Umbilical cord (tissue), 2 donors: ENCODE measurements around the gene TXLNB. TPM values are rescaled to one million over a fixed set of nuclear protein-coding genes. Genes with fewer than 3 reads are reported as not detected.
A peak's percentile ranks its signal among the peaks of the same experiment; 100 is the strongest.

Experiments used
- DNase-seq: peaks from one replicate; pipeline ENCODE4 v3.0.0-alpha.2; 2015; ENCODE audit warnings: low spot score
- total RNA-seq: library from RNA; depleted of rRNA; stranded (reverse); fragments of >200 nt; gene quantifications from one replicate; pipeline ENCODE4 v1.2.3, GENCODE V29; 2014; ENCODE audit warnings: low replicate concordance; ENCODE audit not compliant: insufficient read depth

TXLNB gene
- 3.9 TPM for total RNA-seq

DNA sequence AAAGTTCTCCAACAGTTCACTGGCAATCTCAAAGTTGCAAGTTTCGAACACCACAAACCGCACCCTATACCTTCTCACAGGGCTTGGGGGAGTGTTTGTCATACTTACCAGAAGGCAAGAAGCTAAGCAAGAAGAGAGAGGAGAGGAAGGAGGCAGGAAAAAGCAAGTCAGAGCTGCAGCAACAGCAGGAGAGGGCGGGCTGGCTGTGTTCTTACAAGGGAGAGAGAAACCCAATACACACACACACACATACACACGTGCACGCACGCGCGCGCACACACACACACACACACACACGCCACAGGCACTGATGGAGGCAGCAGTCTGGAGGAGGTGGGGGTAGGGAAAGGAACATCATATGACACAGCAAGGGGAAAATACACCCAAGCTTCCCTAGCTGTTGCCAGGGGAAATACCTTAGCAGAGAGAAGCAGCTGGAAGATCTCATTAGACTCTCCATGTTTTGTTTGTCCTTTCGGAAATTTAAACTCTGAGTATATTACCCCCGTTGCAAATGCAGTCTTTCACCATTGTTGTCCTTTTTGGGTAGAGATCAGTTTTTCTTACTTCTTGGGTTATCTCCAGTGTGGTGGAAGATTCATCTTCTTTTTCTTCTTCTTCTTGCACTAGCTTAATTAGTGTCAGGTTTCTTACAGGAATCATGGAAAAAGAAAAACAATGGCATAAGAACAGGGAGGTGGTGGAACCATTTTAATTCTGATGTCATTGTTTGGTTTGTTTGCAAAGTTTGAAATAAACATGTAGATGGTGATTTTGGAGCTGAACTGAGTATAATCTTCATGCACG is at the start of gene TXLNB:
TXLNB (minus strand) TSS at position 186 of the 807 bp plus-strand sequence. CDS start 3,099 bp downstream, outside the sequence.
- DNase-seq = peak; percentile 54

DNA sequence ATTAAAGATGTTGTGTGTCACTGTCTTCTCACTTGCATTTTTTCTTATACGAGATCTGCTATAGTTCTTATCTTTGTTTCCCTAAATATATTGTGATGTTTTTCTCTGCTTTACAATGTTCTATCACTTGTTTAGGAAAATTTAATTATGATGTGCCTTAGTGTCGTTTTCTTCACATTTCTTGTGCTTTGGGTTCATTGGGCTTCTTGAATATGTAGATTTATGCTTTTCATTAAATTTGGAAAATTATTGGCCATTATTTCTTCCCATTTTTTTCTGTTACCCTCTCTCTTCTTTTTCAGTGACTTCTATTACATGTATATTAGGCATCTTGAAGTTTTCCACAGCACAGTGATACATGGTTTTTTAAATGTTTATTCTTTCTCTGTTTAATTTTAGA is 49.3 kb upstream of the TXLNB start:
- DNase-seq = no peak

DNA sequence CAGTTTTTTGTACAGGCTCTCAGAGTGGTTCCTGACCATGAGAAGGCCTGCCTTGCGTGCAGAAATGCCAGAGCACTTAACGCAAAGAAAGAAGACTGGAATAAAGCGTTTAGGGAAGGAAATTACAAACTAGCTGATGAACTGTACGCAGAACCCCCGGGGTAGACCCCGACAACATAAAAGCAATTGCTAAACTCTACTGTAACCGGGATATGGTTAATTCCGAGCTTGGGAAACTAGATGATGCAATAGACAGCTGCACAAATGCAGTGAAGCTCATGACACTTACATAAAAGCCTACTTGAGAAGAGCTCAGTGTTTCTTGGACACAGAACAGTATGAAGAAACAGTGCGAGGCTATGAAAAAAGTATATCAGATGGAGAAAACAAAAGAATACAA is 47.0 kb upstream of the TXLNB start:
- DNase-seq = peak; percentile 69

GRCh38 chr6:139337830-139338229 is 46.0 kb upstream of the TXLNB start:
- DNase-seq = no peak

DNA sequence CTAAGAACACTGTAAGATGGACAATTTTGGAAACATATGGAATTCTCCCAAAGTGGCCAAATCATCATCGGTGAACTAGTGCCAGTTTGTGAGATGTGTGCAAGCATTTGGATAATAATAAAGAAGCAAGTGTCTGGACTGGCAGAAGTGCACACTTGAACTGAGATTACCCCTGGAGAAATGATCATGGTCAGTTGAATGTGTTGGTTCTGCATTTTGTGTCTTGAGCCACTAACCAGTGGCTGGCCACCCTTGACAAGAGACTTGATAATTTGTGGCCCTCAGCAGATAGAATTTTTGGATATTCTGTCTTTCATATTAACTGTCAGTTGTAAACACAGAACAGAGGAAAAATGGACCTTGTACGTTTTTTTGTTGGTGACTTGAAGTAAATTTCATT is 45.2 kb upstream of the TXLNB start:
- DNase-seq = no peak

DNA sequence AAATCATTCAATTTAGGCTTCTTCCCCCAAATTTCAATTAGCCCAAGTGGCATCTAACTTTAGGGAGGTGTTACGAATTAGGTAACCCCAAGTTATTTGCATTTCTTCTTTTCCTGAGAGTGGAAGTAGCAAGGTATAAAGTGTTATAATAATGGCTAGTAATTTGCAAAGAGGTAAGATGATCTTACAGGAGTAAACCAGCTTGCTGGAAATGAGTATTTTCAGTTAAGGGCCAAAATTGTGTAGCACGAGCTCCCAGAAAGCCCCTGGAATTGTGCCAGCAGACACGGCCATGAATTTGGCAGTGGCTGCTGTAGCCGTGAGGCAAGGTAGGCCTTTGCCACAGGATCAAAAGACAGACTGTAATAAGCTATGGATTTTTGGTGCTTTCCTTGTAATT is 44.7 kb upstream of the TXLNB start:
- no peak for DNase-seq

DNA sequence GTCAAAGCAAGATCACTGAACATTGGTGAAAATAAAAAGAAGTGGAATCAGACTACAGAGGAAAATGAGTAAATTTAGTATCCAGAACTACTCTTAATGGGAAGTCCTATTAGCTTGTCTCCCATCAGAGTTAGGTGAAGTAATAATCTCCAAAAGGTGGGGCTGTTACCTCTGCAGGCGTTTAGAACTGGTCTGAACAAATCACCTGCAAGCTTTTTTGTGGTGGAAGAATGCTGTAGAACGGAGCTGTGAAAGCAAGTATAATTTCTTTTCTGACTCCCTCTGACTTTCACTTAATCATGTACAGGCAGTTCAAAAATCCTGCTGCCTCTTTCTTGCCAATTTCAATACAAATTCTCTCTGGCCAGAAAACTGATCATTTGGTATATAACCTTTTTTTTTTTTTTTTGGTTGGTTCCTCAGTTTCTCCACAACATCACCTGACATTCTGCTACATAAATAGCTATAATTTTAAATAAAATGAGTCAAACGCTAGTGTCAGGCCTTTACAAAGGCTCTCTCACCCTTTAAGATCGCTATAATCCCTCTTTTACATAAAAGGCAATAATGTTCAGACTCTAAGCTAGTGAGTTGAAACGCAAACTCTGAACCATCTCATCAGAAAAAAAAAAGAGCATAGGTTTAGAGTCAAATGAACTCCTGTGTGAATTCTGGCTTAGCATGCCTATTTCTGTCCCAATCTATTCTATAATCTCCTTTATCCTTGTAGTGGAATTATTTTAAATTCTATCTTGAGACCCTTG is 43.8 kb upstream of the TXLNB start:
- peak; percentile 29 for DNase-seq

- DNase-seq = peak; percentile 39
Measured at GRCh38 chr6:139334806-139335446, 43.1 kb upstream of the TXLNB start.

DNA sequence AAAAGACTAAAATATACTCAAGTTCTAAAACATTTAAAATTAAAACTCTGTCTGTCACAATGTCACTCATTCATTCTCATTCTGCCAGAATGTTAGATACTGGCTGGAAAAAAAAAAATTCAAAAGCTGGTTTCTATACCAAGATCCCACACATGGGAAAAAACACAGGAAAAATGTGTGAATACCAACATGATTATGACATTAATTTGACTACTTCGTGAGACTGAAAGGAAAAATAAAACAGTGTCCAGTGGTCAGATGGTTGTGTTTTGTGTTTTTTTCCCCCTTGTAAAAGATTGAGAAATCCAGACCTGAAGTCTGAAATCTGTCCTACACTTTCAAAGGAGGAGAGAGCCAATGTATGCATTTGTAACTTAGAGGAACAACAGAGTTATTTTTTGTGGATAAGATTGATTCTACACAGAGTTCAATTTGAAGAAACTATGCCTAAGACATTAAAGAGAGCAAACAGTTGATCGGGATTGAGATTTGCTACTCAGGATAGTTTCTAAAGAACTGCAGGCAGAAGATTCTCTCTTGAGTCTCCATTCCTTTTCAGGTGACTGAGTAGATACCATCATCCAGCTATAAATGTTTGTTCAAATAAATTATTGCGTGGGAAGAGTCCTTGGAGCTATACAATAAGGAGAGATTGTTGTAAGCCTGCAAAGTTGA is 39.2 kb upstream of the TXLNB start:
- no peak for DNase-seq

- no peak for DNase-seq
Measured at GRCh38 chr6:139330306-139330705, 38.5 kb upstream of the TXLNB start.

DNA sequence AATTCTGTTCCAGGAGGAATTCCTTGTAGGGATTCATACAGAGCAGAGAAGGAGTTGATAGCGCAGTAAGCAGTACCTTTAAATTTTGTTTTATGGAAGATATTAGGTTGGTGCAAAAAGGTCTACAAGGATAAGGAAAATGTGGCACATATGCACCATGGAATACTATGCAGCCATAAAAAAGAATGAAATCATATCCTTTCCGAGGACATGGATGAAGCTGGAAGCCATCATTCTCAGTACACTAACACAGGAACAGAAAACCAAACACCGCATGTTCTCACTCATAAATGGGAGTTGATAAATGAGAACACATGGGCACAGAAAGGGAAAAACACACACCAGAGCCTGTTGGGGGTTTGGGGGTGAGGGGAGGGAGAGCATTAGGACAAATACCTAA is 37.4 kb upstream of the TXLNB start:
- DNase-seq = no peak

GRCh38 chr6:139327038-139327437 is 35.2 kb upstream of the TXLNB start:
- no peak for DNase-seq

GRCh38 chr6:139325686-139326085 is 33.9 kb upstream of the TXLNB start:
- DNase-seq = no peak

DNA sequence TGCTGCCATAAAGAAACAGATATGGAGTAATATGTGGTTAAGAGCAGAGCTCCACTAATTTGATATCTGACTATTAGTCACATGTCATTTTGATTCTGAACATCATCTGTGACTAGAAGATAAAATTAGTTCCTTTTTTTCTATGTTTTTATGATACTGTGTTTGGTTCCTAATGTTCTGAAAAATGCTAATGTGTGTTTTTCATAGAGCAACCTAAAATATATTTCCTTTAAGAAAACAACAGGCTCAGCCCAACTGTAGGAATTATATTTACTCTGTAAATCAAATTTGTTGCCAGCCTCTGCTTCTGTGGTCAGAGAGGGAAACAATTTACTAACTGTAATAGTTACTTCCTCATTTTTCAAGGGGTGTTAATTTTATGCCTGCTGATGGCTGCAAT is 33.3 kb upstream of the TXLNB start:
- no peak for DNase-seq

GRCh38 chr6:139324301-139324555 is 32.4 kb upstream of the TXLNB start:
- no peak for DNase-seq

DNA sequence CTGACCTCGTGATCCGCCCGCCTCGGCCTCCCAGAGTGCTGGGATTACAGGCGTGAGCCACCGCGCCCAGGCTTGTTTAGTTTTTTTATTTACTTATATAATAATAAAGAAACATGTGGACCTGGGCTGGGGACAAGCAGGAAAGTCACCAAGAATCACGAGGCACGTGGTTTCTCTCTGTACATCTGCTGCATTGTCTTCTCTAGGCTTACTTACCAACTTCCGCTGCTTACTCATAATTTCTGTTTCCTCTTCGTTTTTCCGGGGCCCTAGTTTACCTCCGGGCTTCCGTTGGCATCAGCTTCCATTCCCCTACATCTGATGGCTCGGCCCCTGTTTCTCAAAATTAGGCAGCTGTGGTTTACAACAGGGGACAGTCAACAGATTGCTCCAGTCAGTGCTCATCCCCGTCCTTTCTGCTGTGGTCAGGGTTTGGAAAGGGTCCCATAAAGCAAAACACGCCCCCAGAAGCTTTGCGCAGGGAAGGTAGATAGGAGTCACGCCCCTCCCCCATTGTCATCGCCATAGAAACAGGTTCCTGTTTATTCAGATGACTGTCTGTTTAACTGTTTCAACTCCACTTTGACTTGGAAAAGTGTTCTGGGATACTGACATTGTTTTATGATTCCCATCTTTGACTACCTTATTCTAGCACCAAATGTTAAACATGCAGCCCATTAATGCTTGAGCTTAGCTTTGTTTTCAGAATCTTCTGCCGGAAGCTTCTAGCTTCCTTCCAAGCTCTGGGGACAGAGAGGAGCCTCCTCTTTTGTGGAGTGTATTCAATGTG is 31.9 kb upstream of the TXLNB start:
- peak; percentile 49 for DNase-seq

- DNase-seq = no peak
Measured at GRCh38 chr6:139320081-139320480, 28.3 kb upstream of the TXLNB start.

DNA sequence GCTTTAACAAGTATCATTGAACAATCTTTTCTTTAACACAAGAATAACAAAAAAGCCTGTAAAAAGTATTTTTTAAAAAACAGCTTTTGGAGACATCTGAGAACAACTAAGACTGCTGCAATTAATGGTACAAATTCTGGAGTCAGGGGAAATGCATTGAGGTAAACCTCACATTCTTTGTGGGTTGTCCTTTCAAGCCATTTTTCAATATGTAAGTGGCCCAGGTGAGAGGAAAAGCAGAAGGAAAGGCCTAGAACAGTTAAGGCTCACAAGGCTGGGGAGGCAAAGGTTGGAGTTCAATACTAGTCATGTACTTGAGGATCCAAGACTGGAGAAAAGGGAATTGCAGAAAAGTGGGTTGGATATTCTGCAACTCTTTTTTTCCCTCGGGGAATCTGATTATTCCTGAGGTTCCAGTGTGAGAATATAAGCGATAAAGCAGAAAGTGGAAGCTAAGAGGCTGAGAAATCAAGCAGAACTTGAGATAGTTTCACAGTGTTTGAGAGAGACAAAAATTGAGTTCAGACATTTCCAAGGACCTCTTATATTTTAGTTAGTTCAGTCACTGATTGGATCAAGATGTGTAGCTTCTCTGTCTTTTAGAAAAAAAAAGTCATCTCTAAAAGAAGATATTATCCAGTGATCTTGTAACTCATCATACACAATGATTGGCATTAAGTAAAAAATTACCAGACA is 25.0 kb upstream of the TXLNB start:
- DNase-seq = no peak

DNA sequence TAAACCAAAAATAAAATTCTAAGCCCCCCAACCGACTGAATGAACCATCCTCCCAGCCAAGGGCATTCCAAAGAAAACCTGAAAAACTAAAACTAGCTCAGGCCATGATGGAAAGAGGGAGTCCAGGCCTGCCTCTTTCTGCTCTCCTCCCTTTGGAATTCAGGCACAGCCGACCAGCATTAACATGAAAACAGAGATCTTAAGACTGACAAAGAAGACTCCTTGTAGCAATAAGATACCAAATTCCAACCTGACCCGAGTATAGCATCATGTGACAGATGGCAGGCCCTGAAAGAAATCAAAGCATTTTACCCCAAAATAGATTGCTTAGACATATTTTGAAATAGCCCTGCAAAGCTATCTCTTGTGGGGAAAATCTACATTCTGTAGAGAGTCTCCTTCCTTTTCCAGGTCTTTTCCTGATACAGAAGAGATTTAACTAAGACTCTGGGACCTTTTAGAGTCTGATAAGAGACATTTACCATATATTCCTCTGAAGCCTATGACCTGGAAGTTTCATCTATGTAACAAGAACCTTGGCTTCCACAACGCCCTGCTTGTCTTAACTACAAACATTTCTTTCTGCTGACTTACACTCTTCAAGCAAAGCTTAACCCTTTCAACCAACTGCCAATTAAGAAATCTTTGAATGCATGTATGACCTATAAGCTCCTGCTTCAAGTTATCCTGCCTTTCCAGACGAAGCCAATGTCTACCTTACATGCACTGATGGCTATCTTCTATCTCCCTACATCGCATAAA is 22.2 kb upstream of the TXLNB start:
- DNase-seq = peak; percentile 76

DNA sequence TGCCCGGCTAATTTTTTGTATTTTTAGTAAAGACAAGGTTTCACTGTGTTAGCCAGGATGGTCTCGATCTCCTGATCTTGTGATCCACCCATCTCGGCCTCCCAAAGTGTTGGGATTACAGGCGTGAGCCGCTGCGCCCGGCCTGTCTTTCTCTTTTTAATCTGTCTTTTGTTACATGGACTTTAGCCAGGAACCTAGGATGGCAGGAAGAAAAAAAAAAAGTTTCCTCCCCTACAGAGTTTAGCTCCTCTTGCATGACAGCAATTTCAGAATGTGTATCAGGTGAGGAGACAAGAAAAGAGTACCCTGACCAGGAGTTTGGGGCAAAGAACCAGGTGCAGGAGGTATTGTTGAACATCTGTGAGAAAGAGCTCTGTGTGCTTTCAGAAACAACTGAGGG is 21.4 kb upstream of the TXLNB start:
- DNase-seq = no peak
